Measurements from ENCODE around the gene GNPTG.

GRCh38 chr16:1383556-1383955, 31.8 kb downstream of the GNPTG start:
- TF ChIP-seq CTCF (IDR thresholded peaks at IDR 0.05; ENCODE audit: low read depth, low read length) (no peak), POLR2A (IDR thresholded peaks at IDR 0.05; ENCODE audit: extremely low read depth, insufficient read length) (no peak), MYC (IDR thresholded peaks at IDR 0.05; ENCODE audit: low read depth, low read length) (no peak), MAX (IDR thresholded peaks at IDR 0.05; ENCODE audit: low read depth, low read length) (no peak)
